Measurements from ENCODE around the gene UNCX.
"Not testable (repeated sequence)": the region's sequence is repeated elsewhere in the genome, so short reads cannot be mapped to it uniquely, and the experiment has no call there.

Gene UNCX

DNA sequence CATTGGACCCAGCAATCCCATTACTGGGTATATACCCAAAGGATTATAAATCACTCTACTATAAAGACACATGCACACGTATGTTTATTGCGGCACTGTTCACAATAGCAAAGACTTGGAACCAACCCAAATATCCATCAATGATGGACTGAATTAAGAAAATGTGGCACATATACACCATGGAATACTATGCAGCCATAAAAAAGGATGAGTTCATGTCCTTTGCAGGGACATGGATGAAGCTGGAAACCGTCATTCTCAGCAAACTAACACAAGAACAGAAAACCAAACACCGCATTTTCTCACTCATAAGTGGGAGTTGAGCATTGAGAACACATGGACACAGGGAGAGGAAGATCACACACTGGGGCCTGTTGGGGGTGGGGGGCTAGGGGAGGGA lies 47.2 kb downstream of the UNCX start:
- not testable (repeated sequence) for DNase-seq

DNA sequence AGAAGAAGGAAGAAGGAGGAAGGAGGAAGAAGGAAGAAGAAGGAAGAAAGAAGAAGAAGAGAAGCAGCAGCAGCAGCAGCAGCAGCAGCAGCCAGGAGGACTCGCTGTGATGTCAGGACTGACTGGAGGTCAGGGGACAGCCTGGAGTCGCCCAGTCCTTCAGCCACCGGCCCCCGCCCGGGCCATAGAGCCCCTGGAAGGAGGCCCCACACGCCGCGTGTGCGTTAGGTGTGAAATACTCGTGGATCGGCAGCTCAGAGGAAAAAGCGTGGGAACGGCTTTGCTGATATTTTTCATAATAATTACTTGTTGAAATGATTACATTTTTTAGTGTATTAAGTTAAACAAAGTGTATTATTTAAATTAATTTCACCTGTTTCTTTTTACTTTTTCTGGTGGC lies 48.4 kb downstream of the UNCX start:
- no peak for DNase-seq

DNA sequence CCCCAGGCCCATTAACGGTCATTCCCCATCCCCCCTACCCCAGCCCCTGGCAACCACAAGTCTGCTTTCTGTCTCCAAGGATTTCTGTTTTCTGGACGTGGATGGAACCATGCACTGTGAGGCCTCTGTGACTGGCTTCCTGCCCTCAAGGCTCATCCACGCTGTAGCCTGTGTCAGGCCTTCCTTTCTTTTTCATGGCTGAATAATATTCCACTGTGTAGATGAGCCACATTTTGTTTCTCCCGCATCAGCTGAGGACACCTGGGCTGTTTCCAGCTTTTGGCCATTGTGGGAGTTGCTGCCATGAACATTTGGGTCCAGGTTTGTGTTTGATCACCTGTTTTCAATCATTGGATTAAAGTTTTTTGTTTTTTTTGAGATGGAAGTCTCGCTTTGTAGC lies 50.0 kb downstream of the UNCX start:
- DNase-seq: no peak

DNA sequence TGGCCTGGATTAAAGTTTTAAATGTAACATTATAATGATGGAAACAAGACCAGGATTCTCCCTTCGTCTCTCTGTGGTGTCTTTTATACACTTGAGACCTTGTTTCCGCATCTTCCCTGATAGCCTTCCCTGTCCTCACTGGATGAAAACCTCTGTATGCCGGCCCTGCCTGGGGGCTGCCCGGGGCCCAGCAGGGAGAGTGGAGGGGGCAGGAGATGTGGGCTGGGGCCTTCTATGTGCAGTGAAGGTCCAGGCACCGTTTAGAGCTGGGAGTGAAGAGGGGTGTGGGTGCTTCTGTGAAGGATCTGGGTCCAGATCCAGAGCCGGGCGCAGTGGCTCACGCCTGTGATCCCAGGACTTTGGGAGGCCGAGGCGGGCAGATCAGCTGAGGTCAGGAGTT lies 50.7 kb downstream of the UNCX start:
- DNase-seq: no peak

DNA sequence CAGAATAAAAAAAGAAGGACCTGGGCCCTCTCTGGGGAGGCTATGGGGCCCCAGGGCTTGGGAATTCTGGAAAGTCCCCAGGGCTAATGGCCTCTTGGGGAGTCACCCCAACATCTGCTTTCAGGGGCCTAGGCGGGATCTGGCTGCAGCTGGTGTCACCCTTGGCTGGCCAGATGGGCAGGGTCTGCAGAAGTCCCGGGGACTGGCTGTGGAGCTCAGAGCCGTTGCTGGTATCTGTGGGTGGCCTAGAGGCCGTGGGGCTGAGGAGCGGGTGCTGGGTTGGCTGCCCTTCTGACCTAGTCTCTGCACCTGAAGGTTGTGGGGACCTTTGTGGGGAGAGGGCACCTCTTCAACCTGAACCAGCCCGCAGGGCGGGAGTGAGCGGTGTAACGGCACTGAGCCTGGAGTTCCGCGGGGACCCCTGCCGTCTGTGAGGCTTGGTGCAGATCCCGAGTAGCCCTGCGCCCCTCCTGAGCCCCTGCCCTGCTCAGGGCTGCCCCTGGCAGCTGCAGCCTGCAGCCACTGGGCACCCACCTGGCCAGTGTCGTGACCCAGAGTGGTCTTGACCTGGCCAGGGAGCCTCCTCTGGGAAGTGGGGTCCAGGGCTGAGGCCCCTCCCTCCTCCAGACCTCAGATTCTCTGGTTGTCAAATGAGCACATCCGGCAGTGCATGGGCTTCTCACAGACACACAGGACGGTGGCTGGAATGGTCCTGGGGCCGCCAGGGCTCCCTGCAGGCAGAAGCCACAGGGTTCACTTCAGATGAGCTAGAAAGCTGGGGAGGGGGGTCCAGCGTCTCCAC lies 51.5 kb downstream of the UNCX start:
- DNase-seq: no peak

DNA sequence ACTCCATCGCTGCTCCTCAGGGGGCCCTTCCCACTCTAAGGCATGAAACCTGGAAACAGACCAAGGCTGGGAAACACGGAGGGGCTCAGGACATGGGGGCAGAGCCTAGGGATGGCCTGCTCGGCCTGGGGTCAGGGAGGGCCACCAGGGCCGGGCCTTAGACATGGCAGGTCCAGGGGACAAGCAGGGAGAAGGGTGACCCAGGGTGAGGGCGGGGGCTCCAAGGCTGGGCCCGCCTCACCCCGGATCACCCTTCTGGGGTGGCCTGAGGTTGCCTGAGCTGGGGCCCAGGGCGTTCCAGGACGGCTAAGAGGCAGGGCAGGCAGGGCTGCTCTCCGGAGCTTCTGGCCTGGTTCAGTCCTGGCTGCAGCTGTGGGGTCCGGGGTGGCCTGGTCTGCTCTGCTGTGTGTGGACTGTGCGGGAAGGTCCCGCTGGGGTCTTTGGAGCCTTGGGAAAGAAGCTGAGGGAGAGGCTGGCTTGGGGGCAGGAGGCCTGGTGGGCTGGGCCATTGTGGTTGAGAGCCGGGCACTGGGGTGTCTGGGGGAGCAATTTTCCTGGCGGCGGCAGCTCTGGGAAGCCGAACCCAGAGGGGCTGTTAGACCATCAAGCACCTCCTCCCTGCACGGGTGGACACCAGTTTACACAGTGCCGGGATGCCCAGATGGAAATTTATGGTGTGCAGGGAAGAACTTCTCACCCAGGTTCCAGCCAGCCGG lies 52.2 kb downstream of the UNCX start:
- DNase-seq: no peak

DNA sequence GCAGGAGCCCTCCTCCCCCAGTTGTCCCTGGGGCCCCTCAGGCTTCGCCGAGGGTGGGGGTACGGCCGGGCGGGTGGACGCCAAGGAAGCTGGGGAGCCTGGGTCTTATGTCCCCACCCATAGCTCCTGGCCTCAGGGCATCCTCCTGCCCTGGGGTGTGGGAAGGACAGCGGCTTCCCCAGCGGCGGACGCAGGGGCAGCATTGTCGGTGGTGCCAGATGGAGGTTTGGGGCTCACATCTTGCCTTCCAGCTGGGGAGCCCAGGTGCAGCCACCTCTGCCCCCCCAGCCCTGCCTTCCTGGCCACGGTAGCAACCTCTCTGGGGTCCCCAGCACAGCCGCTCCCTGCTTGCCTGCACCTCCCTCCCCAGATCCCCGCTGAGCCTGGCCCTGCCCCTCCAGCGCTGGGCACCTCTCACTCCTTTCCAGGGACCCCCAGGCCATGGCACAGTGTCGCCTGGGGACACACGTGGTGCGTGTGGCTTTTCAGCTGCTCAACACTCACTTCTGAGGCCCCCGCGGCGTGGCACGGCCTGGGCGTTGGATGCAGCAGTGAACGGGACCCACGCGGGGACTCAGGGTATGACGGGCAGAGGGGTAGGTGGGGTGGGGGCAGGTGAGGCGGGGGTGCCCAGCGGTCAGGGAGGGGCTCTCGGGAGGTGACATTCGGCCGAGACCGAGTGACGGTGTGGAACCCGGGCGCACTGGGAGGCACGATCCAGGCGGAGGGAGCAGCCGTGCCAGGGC lies 53.1 kb downstream of the UNCX start:
- no peak for DNase-seq

All from NCI-H187 (cell line).